GM19455 (cell line): ENCODE results near the gene MOB1A.
"Not testable (repeated sequence)": the region's sequence is repeated elsewhere in the genome, so short reads cannot be mapped to it uniquely, and the experiment has no call there.

Experiments used
- ATAC-seq: cut with Tn5 transposase; IDR thresholded peaks from one replicate; pipeline ENCODE4 v1.9.1; 2021; ENCODE audit not compliant: unreplicated experiment

Gene MOB1A

DNA sequence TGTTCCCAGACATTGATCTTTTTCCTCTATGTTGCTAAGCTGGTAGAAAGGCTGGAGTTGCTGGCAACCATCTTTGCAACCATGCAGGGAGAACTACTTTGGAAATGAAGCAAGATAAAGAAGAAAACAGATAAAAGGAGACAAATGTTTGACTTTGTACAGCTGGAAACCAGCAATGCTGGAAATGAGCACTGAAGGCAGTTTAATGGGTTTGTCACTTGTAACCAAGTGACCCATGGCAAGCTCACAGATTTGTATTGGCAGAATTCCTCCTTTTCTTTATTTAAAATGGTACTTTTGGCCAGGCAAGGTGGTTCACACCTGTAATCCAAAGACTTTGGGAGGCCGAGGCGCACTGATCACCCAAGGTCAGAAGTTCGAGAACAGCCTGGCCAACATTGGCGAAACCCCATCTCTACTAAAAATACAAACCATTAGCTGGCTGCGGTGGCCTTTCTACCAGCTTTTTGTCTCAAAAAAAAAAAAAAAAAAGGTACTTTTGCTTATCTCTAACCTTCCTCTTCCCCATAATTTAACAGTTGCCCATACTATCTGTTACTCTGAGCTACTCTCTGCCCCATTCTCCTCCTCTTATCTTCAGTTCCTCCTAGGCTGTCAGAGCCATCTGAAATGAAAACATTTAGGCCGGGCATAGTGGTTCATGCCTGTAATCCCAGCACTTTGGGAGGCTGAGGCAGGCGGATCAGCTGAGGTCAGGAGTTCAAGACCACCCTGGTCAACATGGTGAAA is 28.9 kb downstream of the MOB1A start:
- ATAC-seq = no peak

DNA sequence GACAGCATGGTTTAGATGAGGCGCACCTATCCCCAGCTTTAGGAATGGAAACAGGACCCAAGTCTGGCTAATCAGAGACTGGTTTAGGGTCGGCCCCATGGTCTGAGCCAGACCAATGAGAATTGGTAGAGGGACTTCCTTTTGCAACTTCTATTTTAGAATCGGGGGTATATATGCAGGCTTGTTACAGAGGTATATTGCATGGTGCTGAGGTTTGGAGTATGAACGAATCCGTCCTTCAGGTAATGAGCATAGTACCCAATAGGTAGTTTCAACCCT is 29.5 kb downstream of the MOB1A start:
- no peak for ATAC-seq

DNA sequence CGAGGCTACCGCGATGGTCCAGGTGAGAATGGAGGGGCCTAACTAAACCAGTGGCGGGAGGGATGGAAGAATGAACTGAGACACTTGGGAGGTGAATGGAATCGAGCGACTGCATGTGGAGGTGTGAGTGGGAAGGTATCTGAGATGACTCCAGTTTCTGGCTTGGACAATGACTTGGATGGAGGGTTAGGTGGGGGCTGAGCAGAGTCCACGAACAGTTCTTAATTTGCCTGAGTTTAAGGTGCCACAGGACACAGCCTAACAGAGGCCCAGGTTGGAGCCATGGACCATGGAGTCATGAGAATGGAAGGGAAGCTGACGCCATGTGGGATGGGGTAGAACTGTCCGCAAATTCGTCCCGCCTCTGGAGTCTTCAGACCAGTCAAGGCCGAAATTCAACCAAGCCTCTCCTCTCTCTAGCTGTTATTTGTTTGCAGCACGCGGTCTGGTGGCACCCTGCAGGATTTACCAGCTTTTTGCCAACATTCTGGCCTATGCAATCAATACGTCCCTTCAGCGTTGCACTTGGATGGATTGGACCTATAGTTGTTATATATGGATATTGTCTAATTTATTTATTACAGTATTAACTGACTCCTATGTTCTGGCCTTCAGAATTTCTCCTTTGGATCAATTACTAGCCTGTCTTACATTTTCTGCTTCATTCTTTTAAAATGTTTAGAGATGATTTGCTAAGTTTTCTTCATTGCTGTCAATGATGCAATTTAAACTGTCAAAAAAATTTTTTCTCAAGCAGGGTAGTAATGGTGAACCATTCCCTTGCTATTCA is 30.0 kb downstream of the MOB1A start:
- ATAC-seq = no peak

- ATAC-seq = peak; percentile 91
Measured at GRCh38 chr2:74147727-74148456, 30.8 kb downstream of the MOB1A start, which contains the start of gene BOLA3. Gene BOLA3, minus strand, starts transcription at chr2:74147912. Its CDS starts 38 bp downstream, at chr2:74147874.

- ATAC-seq = peak; percentile 25
Measured at GRCh38 chr2:74146929-74147726, 31.6 kb downstream of the MOB1A start.

DNA sequence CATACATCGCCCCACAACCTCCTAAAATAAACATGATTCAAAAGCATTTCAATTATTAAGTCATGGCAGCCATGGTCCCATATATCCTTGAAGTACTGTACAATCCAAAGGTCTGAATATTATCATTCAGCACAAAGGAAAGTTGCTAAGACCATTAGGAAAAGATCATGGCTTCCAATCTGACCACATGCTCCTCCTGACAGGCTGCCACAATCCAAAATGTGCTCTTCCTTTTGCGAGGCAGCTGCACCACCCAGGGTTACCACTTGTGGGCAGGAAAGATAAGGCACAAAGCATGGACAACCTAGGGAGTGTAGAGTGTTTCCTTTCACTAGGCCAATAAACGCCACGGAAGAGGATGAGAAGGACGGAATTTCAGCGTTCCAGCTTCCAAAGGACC is 36.3 kb downstream of the MOB1A start:
- ATAC-seq = no peak

GRCh38 chr2:74138600-74139323 is 39.9 kb downstream of the MOB1A start:
- ATAC-seq = no peak

DNA sequence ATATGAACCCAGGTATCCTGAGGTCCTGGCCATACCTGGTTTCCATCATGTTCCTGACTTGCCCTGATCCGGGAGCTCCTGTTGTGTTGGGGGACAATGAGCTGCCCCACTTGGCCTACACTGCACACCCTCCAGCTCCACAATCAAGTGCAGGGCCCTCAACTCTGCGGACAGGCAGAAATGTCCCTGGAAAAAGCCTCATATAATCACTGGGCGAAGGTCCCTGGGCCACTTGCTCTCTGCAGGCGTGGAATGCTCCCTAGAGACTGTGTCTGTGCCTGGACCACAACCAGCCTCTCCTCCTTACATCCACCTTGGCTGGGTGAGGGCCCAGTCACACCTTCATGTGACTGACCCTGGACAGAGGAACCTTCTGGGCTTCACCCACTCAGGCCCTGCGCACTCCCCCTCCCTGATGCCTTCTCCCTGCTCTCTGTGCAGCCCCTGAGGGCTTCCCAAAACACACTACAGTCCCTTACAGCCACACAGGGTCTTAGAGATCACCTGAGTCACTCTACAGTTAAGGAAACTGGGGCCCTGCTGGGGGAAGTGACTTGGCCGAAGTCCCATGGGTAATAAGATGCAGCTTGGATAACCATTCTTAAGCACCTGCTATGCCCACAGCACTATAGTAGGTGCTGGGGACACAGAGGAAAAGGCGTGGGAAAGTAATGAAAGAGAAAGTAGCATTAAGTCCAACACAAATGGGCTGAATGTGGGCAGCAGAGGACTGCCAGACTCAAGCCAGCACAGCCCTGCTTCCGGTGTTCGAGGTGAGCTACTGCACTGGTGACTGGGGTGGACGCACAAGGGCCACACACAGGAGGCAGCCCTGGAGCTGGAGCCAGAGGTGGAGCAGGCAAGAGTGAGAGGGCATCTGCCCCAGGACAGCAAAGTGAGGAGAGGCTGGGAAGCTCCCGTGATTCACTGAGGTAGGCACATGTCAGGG is 40.8 kb downstream of the MOB1A start:
- no peak for ATAC-seq

DNA sequence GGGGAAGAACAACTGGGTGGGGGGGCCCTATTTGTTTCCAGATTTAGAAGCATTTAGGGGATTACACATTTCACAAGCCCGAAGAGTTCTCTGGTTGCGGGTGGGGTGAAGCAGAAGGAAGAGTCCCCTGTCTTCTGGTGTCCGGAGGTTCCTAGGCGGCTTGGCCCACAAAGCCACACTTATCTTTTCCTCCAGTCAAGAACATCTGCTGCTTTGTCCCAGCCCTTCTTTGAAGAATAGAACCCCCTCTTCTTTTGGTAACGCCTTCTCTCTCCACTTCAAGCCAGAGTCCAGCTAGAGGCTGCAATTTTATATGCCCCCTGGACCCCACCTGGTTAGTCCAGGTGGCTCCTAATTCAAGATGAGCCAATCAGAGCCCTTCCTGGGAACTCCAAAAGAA is 46.8 kb downstream of the MOB1A start:
- ATAC-seq = no peak

GRCh38 chr2:74130211-74130995 is 48.3 kb downstream of the MOB1A start:
- ATAC-seq = no peak

GRCh38 chr2:74128206-74128605 is 50.5 kb downstream of the MOB1A start:
- ATAC-seq = no peak

DNA sequence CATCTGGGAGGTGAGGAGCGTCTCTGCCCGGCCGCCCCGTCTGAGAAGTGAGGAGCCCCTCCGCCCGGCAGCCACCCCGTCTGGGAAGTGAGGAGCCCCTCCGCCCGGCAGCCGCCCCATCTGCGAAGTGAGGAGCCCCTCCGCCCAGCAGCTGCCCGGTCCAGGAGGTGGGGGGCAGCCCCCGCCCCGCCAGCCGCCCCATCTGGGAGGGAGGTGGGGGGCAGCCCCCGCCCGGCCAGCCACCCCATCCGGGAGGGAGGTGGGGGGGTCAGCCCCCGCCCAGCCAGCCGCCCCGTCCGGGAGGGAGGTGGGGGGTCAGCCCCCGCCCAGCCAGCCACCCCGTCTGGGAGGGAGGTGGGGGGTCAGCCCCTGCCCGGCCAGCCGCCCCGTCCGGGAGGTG is 54.7 kb downstream of the MOB1A start:
- not testable (repeated sequence) for ATAC-seq

- not testable (repeated sequence) for ATAC-seq
Measured at GRCh38 chr2:74121846-74122245, 56.8 kb downstream of the MOB1A start.

DNA sequence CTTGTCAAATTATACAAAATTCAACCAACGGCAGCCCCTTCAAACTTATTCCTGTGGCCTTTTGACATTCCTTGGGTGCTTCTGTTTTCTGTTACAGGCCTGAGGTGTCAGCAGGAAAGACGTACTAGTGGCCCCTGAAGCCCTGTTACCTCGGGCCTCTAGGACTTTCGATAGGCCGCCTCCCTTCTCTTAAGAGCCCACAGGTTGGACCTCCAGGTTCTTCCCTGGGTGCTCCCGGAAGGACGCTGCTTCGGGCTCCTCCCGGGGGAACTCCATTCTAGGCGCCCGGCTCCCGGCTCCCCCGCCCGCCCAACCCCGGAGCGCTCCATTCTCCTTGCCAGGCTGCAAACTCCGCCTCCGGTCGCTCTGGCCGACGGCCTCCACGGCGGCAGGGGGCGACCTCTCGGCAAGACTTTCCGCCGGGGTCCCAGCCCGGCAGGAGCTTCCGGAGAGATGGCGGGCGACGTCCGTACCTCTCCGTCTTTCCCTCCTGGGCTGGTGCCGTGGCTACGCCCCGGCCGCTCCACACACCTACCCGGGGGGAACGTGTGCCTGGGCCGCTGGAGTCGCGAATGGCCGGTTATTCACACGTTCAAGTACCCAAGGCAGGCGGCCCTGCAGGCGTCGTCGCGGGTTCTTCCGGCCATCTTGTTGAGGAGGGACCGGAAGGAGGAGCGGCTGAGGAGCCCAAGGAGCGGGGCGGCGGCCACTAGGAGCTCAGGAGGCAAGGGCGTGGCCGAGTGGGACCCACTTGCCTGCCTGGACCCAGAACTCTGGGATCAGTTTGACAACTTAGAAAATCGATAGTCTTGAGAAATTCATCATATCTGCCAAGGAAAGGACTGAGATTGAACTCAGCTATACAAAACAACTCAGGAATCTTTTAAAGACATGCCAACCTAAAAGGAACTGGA is 58.5 kb downstream of the MOB1A start:
- peak; percentile 96 for ATAC-seq

DNA sequence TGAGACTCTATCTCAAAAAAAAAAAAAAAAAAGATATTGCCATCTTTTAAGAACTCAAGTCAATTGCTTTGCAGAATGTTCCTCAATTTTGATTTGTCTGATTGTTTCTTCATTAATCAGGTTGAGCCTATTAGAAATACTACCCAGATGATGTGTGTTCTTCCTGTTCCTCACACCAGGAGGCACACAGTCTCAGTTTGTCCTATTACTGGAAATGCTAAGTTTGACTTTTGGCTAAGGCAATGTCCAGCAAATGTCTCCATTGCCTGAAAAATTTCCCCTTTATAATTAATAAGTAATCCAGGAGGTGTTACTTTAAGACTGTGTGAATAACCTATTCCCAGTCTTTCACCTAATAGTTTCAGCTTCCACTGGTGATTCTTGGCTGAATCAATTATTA is 59.3 kb downstream of the MOB1A start:
- no peak for ATAC-seq

- no peak for ATAC-seq
Measured at GRCh38 chr2:74111380-74111779, 67.3 kb downstream of the MOB1A start.

- no peak for ATAC-seq
Measured at GRCh38 chr2:74110537-74110936, 68.1 kb downstream of the MOB1A start.
